DOHH2 (cell line): ENCODE results near the gene PMFBP1.

Experiments
- H3F3A ChIP-seq: fragments of 200-600 bp; sonication (generic), shearing (Covaris generic); 2 replicates; pipeline ENCODE4 v1.6.0; 2016; ENCODE audit warnings: antibody characterized with exemption, mild to moderate bottlenecking; ENCODE audit not compliant: control insufficient read depth, insufficient read depth
- H3K27ac ChIP-seq: fragments of 200-600 bp; sonication (generic); 2 replicates; pipeline ENCODE4 v1.5.1; 2014; ENCODE audit warnings: low read depth, mild to moderate bottlenecking, low read length, moderate library complexity
- H3K27me3 ChIP-seq: fragments of 200-600 bp; sonication (generic); 2 replicates; pipeline ENCODE4 v1.6.1; 2014; ENCODE audit warnings: mild to moderate bottlenecking, low read length, mixed read lengths; ENCODE audit not compliant: control insufficient read depth
- H3K36me3 ChIP-seq: fragments of 200-600 bp; sonication (generic); 2 replicates; pipeline ENCODE4 v1.6.1; 2014; ENCODE audit warnings: mild to moderate bottlenecking, low read length, moderate library complexity, mixed read lengths; ENCODE audit not compliant: control insufficient read depth
- H3K4me1 ChIP-seq: fragments of 200-600 bp; sonication (generic); 2 replicates; pipeline ENCODE4 v1.6.1; 2014; ENCODE audit warnings: mild to moderate bottlenecking, low read length, mixed read lengths; ENCODE audit not compliant: control insufficient read depth
- H3K4me2 ChIP-seq: fragments of 200-600 bp; sonication (generic); 2 replicates; pipeline ENCODE4 v1.6.0; 2014; ENCODE audit warnings: mild to moderate bottlenecking, low read length, moderate library complexity
- H3K4me3 ChIP-seq: fragments of 200-600 bp; sonication (generic); 2 replicates; pipeline ENCODE4 v1.5.1; 2014; ENCODE audit warnings: mild to moderate bottlenecking, low read length, mixed read lengths
- H3K79me2 ChIP-seq: fragments of 200-600 bp; sonication (generic); 2 replicates; pipeline ENCODE4 v1.6.1; 2014; ENCODE audit warnings: mild to moderate bottlenecking, low read length, mixed read lengths; ENCODE audit not compliant: control insufficient read depth
- H3K9me2 ChIP-seq: fragments of 200-600 bp; sonication (generic); replicated peaks from 2 replicates; pipeline ENCODE4 v1.6.1; 2014; ENCODE audit warnings: mild to moderate bottlenecking, low read length, mixed read lengths; ENCODE audit not compliant: control insufficient read depth
- H3K9me3 ChIP-seq: fragments of 200-600 bp; sonication (generic); 2 replicates; pipeline ENCODE4 v1.6.1; 2014; ENCODE audit warnings: antibody characterized with exemption, low read length, mixed read lengths; ENCODE audit not compliant: control insufficient read depth, insufficient read depth
- H4K20me1 ChIP-seq: fragments of 200-600 bp; sonication (generic); 2 replicates; pipeline ENCODE4 v1.6.0; 2014; ENCODE audit warnings: low read depth, mild to moderate bottlenecking, antibody characterized with exemption, low read length, moderate library complexity; ENCODE audit not compliant: control insufficient read depth, insufficient read depth
- EZH2phosphoT487 ChIP-seq: fragments of 200-600 bp; sonication (generic); IDR thresholded peaks from 2 replicates; pipeline ENCODE4 v1.6.1; 2017; ENCODE audit warnings: borderline replicate concordance, mild to moderate bottlenecking, antibody characterized with exemption, low read length, moderate library complexity, mixed read lengths
- TF ChIP-seq, protein P1 (sequence below): fragments of 200-600 bp; sonication (generic); IDR thresholded peaks from one replicate; pipeline ENCODE4 v1.5.1; 2014; ENCODE audit warnings: antibody characterized with exemption, mild to moderate bottlenecking, low read depth, low read length; ENCODE audit not compliant: poor library complexity, severe bottlenecking

The PMFBP1 gene

DNA sequence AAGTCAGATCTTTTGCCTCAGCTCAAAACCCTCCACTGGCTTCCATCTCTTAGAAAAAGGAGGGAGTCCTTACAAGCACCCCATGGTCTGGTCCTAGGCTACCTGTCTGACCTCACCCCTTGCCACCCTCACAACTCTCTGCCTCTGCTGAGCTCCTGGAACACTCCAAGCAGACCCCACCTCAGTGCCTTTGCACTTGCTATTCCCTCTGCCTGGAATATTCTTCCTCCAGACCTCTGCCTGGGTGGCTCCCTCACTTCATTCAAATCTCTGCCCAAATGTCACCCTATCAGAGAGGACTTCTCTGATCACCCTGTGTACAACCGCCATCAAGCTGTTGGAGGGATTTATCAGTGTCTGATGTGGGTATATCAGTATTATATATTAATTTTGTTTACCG is 37.4 kb downstream of the PMFBP1 start:
- Histone ChIP-seq H3K9me3 (no peaks in the 10 kb centered on the region), H3K4me3 (no peak overlapping the region), H3K4me1 (no peaks in the 10 kb centered on the region), H3K27me3 (peaks cover 9% of the 10 kb centered on the region), H3K36me3 (no peaks in the 10 kb centered on the region), H3K27ac (no peak overlapping the region), H3K4me2 (no peak overlapping the region), H3K79me2 (no peaks in the 10 kb centered on the region), H4K20me1 (no peaks in the 10 kb centered on the region), H3K9me2 (no peaks in the 10 kb centered on the region), H3F3A (no peaks in the 10 kb centered on the region)
- TF ChIP-seq, protein P1, sequence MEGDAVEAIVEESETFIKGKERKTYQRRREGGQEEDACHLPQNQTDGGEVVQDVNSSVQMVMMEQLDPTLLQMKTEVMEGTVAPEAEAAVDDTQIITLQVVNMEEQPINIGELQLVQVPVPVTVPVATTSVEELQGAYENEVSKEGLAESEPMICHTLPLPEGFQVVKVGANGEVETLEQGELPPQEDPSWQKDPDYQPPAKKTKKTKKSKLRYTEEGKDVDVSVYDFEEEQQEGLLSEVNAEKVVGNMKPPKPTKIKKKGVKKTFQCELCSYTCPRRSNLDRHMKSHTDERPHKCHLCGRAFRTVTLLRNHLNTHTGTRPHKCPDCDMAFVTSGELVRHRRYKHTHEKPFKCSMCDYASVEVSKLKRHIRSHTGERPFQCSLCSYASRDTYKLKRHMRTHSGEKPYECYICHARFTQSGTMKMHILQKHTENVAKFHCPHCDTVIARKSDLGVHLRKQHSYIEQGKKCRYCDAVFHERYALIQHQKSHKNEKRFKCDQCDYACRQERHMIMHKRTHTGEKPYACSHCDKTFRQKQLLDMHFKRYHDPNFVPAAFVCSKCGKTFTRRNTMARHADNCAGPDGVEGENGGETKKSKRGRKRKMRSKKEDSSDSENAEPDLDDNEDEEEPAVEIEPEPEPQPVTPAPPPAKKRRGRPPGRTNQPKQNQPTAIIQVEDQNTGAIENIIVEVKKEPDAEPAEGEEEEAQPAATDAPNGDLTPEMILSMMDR, result no peak
- TF ChIP-seq EZH2phosphoT487, result no peak

DNA sequence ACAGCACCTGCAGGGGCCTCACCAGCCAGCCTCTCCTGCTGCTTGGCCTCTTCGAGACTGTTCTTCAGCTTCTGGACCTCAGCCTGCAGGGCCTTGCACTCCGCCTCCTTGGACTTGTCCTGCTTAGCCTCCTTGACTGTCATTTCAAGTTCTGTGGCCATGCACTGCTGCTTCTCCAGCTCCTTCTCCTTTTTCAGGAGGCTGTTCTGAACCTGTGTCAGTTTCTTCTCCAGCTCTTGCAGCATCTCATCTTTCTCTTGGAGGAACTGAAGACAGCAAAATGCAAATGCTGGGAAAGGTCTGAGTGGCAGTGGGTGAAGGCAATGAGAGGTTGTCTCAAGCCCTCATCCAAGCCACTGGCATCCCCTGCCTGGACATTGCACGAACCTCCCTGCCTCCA is 39.2 kb downstream of the PMFBP1 start:
- Histone ChIP-seq H3K79me2 (no peaks in the 10 kb centered on the region), H3K27ac (no peak overlapping the region), H3K27me3 (peaks cover 9% of the 10 kb centered on the region), H3K36me3 (no peaks in the 10 kb centered on the region), H3K4me1 (no peaks in the 10 kb centered on the region), H3K9me3 (no peaks in the 10 kb centered on the region), H3K4me2 (no peak overlapping the region), H3F3A (no peaks in the 10 kb centered on the region), H3K4me3 (no peak overlapping the region), H3K9me2 (no peaks in the 10 kb centered on the region), H4K20me1 (no peaks in the 10 kb centered on the region)
- TF ChIP-seq, protein P1, result no peak
- no peak for TF ChIP-seq EZH2phosphoT487

DNA sequence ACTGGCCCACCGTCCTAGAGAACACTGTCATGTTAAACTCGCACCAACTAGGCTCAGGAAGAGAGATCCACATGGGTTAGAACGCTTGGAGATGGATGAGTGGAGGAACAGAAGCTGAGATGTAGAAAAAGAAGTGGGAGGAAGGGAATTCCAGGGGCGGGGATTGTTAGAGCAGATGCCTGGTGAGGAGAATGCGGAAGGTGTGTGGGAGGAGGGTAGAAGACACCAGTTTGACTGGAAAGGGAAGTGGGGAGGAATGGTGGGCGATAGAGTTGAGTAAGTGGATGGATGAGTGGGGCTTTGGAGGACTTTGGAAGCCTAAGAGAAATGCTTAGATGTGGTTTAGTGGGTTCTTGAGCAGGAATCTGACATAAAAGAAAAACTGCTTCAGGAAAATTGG is 40.9 kb downstream of the PMFBP1 start:
- Histone ChIP-seq H3K4me3 (no peak overlapping the region), H3K9me3 (no peaks in the 10 kb centered on the region), H3K79me2 (no peaks in the 10 kb centered on the region), H3K9me2 (no peaks in the 10 kb centered on the region), H3F3A (no peaks in the 10 kb centered on the region), H3K36me3 (no peaks in the 10 kb centered on the region), H3K4me2 (no peak overlapping the region), H3K27me3 (peaks cover 9% of the 10 kb centered on the region), H4K20me1 (no peaks in the 10 kb centered on the region), H3K4me1 (no peaks in the 10 kb centered on the region), H3K27ac (no peak overlapping the region)
- no peak for TF ChIP-seq EZH2phosphoT487
- TF ChIP-seq, protein P1, result no peak

DNA sequence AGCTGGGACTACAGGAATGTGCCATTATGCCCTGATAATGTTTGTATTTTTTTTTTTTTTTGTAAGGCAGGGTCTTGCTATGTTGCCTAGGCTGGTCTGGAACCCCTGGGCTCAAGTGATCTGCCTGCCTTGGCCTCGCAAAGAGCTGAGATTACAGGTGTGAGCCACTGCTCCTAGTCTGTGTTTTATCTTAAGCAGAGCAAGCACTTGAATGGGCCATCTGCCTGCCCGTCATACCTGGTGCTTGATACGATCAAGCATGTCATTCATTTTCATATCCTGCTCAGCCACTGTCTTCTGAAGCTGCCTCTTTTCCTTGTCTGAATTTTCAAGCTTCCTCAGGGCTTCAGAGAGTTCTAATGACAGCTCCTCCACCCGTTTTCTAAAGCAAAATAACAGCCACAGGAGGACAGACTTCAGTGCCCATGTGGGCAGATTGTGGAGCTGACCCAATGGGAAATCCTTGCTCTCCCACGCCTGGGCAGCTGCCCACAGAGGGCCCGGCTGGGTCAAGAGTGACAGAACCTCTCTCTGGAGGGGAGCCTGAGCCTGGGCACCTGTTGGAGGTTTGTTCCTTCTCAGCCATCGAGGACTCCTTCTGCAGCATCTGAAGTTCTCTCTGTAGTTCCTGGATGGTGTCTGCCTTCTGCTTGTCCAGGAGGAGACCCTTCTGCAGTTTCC is 41.8 kb downstream of the PMFBP1 start:
- TF ChIP-seq, protein P1, result no peak
- TF ChIP-seq EZH2phosphoT487, result no peak
- no peak overlapping the region for H3K27ac ChIP-seq
- H3K36me3 ChIP-seq, result no peaks in the 10 kb centered on the region
- peaks cover 9% of the 10 kb centered on the region for H3K27me3 ChIP-seq
- no peaks in the 10 kb centered on the region for H3K4me1 ChIP-seq
- no peaks in the 10 kb centered on the region for H3K79me2 ChIP-seq
- no peak overlapping the region for H3K4me2 ChIP-seq
- H3K9me2 ChIP-seq, result no peaks in the 10 kb centered on the region
- no peaks in the 10 kb centered on the region for H3K9me3 ChIP-seq
- no peaks in the 10 kb centered on the region for H4K20me1 ChIP-seq
- H3K4me3 ChIP-seq, result no peak overlapping the region
- no peaks in the 10 kb centered on the region for H3F3A ChIP-seq
